NCI-H2227 treated with DMSO at 0.1 percent for 48 hours (cell line): Measurements from ENCODE around the gene ODAD2.
A peak's percentile ranks its signal among the peaks of the same experiment; 100 is the strongest.
"Not testable (repeated sequence)": the region's sequence is repeated elsewhere in the genome, so short reads cannot be mapped to it uniquely, and the experiment has no call there.

Experiments
- DNase-seq: peaks from one replicate; lab custom pipeline; 2025; lab: John Stamatoyannopoulos, UW

Gene ODAD2, protein sequence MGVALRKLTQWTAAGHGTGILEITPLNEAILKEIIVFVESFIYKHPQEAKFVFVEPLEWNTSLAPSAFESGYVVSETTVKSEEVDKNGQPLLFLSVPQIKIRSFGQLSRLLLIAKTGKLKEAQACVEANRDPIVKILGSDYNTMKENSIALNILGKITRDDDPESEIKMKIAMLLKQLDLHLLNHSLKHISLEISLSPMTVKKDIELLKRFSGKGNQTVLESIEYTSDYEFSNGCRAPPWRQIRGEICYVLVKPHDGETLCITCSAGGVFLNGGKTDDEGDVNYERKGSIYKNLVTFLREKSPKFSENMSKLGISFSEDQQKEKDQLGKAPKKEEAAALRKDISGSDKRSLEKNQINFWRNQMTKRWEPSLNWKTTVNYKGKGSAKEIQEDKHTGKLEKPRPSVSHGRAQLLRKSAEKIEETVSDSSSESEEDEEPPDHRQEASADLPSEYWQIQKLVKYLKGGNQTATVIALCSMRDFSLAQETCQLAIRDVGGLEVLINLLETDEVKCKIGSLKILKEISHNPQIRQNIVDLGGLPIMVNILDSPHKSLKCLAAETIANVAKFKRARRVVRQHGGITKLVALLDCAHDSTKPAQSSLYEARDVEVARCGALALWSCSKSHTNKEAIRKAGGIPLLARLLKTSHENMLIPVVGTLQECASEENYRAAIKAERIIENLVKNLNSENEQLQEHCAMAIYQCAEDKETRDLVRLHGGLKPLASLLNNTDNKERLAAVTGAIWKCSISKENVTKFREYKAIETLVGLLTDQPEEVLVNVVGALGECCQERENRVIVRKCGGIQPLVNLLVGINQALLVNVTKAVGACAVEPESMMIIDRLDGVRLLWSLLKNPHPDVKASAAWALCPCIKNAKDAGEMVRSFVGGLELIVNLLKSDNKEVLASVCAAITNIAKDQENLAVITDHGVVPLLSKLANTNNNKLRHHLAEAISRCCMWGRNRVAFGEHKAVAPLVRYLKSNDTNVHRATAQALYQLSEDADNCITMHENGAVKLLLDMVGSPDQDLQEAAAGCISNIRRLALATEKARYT

DNA sequence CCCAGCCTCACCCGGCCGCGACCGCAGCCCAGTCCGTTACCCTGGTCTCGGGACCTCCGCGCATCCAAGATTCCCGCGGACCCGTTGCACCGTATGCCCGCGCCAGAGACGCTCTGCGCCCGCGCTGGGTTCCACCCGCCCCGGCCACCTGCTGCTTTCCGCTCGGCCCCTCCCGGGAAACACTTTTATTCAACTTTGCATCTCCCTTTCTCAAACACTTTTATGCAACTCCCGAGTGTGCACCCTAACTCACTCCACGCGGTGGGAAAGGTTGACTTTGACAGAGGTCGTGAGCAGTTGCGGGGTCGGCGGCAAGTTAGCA, at the start of gene ODAD2:
TSS of gene ODAD2 (minus strand) at position 126 of the 322 bp plus-strand sequence. CDS start 3,937 bp downstream, outside the sequence.
- peak; percentile 26 for DNase-seq

DNA sequence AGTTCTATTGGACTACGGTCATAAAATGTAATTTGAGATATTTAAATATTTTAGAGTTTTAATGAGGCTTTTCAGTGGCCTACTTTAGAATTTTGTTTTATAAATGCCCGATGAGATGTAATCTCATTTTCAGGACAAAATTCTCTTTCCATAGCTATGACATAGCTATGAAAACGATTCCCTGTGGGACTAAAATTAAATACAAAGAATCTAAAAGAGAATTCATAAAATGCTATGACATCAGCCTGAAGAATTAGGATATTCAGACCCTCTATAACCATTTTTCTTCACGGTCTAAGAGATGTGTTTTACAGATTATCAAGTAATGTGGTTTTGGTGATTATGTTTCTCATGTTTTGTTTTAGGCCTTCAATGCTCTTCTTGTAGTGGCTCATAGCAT, 48.2 kb upstream of the ODAD2 start:
- DNase-seq, result no peak

DNA sequence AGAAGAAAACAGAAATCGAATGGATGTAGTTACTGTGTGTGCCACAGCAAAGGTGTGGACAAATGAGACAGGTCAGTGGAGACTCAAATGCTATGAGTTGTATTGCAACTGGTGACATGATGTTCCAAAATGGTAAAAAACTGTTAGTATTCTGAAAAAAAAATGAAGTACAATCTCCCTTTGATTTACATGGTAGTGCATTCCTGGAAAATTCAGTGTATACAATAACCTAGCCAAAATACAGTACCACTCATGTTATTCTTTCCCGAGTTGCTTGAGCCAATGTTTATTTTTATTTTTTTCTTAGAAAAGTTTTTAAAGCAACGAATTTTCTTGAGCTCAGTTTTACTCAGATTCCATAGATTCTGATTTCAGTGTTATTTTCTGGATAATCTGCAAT, 47.7 kb upstream of the ODAD2 start:
- no peak for DNase-seq

DNA sequence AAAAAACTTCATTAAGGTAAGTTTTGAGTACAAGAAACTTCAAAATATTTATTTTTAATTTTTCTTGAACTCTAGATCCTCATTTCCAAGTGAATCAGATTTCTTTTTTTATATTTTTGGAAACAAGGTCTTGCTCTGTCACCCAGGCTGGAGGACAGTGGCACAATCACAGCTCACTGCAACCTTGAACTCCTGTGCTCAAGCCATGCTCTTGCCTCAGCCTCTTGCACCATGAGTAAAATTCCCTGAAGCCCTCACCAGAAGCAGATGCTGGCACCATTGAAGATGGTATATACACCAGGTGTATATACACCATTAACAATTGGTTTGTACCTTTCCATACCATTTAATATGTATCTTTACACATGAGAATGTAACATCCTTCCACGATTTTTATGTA, 45.1 kb upstream of the ODAD2 start:
- DNase-seq, result no peak

DNA sequence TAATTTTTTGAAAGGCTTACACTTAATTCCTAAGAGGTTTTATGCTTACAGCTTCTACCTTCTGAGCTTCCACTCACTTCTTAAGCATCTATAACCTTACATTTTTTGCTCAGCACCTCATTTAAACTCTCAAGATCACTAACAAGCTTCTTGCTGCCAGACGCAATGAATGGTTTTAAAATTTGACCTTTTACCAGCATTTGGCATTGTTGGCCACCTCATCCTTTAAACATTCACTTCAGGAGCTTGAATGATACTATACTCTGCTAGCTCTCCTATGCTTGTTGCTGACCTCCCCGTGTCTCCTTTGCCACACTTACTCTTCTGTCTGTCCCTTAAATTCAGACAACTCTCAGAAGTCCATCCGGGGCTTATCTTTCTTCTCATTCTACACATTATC, 37.7 kb upstream of the ODAD2 start:
- DNase-seq, result no peak

DNA sequence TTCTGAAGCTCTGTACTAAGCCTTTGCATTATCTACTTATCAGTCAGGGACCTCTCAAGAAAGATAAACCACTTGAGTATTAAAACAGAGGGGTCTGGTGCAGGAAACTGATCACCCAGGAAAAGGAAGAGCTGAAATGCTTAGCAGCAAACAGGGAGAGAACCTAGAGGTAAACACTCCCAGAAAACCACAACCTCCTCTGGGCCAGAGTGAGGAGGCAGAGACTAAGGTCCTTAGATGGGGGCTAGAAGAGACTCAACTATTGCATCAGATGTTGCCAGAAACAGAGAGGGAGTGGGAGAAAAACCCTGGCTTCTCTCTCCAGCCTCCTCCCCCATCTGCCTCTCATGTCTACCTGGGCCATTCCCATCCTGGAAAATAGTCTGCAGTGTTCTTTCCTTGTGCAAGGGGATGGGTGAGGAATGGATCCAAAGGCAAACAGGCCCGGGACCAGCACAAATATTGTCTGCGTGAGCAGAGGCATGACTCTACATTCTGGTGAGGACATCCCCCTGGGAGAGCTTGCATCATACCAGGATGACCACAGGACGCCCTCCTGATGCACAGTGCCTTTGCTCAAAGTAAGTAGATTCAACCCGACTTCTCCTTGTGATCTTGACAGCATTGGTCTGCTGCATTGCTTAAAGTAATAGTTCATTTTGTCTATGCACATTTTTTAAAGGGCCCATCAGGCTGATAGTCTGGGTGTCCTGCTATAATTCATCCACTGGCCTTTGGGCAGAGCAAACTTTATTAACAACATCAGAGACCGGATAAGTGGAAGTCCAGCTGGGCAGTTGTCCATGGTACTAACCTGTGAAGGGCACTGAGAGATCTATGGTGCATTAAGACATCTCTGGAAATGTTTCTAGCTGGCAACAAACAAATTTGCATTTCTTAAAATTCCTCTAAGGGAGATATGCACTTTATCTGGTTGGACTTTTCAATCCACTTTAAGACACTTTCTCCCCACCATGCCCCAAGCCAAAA, 22.4 kb upstream of the ODAD2 start:
- DNase-seq, result no peak

DNA sequence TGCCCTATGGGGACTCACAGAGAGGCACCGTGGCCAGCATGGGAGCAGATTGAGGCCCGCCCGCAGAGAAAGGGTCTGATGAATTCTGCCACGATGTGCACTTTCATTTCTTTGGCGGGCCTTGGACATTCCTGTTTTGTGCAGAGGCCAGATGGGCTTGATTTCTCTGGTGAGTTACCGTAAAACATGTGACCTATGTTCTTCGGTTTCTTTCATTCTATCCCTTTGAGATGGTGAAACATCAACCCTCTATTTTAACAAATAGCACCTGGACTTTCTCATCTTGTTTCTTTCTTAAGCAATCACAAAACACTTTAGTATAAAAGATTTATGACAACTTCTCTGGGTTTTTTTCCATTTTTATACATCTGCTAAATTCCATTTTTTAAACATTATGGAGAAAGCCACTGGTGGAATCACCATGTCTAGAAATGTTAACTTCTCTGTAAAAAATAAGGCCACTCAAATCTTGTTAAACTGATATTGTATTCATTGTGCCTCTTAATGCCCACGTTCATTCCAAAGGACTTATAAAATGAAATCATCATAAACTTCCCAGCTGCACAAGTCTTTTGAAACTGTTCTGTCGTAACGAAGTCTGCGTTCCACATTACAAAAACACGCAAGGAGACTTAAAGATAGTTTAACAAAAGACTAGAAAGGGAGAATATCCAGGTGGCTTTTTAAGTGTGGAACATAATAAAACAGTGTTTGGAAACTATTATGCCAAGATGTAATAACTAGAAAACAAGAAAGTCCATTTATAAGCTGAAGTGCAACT, 21.4 kb upstream of the ODAD2 start:
- no peak for DNase-seq

DNA sequence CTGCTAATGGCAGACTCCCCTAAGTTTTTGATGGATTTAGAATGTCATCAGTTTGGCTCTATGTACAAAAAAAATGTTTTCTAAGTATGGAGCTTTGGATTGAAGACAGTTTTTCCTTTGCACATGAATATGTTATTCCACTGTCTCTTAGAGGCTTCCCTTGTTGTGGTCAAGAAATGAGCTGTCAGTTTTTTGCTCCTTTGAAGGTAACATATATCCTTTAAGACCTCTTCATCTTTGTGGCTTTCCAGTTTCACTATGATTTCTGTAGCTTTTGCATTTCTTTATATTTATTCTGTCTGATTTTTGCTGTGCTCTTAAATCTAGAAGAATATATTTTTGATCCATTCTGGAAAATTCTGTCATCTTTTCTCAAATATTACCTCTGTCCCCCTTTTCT, 15.8 kb upstream of the ODAD2 start:
- no peak for DNase-seq

DNA sequence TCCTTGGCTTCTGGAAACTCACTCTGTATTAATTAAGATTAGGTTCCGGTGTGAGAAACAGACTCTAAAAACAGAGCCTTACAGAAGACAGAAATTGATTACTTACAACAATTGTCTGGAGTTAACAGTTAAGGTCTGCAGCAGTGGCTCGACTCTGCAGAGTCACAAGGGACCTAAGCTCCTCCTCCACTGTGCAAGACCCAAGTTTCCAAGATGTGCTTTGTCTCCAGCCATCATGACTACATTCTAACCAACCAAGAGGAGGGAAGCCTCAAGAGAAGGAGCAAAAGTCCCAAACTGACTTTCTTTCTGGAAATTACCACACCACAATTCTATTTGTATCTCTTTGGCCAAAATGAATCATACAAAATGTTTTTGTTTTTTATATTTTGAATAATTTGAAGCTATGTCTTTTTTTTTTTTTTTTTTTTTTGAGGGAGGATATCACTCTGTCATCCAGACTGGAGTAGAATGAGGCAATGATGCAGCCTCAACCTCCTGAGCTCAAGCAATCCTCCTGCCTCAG, 14.2 kb upstream of the ODAD2 start:
- DNase-seq, result no peak

DNA sequence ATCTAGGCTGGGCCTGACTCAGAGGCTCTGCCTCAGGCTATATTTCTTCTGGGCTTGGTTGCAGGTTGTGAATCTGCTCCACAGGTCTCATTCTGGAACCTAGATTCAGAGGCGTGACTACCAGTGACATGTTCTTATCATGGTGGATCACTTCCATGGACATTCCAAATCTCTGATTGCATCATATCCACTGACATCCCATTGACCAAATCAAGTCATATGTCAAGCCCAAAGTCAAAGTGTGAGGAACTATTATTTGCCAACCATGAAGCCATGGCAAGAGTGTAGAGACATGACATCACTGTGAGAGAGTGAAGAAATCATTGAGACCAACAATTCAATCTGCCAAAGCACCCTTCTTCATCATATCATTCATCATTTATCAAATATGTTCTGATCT, 11.9 kb upstream of the ODAD2 start:
- no peak for DNase-seq

DNA sequence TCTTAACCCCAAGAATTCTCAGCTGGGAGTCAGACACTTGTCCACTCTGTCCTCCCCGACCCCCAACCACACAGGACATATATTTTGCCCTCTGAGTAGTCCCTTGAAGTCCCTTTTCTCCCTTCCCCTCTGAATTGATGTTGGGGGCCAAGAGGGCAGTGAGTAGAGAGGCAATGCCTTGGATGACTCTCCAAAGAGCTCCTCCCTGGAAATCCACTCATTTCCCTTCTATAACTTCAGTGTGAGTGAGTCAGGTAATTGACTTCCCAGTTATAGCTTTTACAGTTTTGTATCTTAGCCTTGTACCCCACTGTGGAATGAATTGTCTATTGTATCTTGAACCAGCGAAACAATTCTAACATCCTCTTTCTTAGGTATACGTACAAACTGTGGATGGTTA, 9.2 kb upstream of the ODAD2 start:
- DNase-seq, result no peak

DNA sequence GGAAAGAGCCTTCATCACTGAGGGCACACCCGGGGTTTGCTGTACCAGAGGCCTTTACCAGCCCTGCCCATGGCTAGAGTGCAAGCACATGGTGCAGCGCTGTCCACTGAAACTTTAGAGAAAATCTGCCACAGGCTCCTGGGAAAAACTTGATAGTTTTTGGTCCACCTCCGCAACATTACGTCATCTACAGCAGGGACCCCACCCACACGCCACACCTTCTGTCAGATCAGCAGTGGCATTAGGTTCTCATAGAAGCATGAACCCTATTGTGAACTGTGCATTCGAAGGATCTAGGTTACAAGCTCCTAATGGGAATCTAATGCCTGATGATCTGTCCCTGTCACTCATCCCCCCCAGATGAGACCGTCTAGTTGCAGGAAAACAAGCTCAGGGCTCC, 2.5 kb upstream of the ODAD2 start:
- DNase-seq, result no peak

DNA sequence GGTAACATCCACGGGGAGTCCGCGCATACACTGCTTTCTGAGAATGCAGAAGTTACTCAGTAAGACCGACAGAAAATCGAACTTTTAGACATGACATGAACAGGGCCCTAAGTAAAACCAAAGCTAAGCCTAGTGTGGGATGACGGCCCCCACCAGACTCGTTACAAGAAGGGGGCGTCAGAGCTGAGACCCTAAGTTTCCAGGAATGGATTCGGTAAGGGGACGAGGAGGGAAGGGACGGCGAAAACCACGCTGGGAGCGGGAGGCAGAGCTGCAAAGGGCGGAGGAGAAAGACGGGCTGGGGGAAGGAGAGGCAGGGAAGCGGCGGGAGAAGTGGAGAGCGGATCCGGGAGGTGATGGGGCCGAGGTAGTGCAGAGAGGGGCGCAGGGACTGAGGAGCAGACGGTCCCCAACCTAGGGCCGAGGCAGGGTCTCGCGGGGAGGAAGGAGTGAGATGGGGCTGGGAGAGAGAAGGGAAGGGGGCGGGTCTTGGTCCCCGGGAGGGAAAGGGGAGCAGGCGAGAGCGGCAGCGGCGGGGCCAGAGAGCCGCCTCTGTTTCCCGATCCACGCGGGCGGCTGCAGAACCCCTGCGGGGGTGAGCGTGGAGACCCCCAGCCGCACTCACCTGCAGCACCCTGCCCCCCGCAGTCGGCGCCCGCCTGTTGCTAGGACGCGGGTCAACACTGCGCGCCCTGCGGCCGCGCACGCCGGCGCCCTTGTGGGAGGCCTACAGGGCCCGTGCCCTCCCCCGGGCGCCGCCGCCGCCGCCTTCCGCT, 513 bp downstream of the ODAD2 start:
- DNase-seq, result peak; percentile 26

DNA sequence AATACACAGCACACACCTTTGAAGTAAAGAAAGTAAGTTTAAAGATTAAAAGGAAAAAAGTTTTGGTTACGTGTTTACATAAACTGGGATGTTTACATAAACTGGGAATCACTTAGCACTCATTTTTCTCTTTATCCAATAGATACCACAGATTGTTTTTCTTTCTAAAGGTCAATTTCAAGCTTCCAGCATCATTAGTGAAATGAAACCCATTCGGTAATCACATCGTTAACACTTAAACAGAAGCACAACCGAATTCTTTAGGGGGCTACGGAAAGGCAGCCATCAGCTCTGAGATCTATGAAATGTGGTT, 1.1 kb downstream of the ODAD2 start:
- no peak for DNase-seq

DNA sequence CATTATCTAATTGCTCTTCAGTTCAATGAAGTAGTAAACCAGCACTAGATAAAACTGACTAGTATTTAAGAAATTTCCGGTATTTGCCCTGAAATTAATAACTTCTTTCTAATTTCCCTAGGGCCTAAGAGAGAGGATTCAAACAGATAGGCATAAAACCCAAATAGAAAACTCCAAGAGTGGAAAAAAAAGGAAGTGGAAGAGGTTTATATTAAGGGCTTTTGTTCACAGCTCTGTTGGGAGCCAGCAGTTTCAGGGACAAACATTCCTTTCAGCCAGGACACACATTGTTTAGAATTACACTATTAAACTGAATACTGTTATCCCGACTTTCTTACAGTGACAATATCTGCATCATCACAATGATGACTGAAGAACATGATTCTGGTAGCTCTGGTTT, 3.6 kb downstream of the ODAD2 start:
- DNase-seq, result no peak

DNA sequence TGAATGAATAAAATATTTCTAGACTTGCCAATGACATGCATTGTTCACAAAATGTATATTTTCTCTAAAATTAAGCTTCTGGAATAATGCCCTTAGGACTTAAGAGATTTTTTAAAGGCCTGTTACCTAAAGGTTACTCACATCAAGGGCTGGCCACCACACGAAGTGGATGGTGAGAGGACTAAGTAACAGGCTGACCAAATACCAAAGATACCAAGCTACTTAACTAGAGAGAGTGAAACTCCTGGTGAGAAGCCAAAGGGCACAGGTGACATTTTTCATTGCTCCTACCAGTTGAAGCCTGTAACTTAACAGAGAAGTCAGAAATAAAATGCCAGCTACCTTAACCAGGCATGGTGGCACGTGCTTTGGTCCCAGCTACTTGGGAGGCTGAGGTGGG, 9.5 kb downstream of the ODAD2 start:
- DNase-seq, result not testable (repeated sequence)

DNA sequence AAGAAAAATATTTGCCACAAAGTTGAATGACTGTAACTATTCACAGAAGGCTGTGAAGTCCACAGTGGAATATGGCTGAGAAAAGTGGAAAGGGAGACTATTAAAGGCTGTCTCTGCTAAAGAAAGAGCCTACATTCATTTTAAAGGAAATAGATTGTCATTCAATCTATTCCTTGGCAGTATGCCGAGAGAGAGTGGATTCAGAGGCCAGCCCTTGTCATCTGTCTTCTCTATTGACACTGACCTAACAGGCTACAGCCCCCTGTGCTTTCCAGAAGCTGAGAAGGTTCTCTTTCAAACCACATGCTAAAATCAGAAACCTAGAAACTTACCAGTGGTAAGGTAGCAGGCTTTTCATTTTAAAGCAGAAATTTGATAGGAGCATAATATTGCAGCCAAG, 12.1 kb downstream of the ODAD2 start:
- no peak for DNase-seq

DNA sequence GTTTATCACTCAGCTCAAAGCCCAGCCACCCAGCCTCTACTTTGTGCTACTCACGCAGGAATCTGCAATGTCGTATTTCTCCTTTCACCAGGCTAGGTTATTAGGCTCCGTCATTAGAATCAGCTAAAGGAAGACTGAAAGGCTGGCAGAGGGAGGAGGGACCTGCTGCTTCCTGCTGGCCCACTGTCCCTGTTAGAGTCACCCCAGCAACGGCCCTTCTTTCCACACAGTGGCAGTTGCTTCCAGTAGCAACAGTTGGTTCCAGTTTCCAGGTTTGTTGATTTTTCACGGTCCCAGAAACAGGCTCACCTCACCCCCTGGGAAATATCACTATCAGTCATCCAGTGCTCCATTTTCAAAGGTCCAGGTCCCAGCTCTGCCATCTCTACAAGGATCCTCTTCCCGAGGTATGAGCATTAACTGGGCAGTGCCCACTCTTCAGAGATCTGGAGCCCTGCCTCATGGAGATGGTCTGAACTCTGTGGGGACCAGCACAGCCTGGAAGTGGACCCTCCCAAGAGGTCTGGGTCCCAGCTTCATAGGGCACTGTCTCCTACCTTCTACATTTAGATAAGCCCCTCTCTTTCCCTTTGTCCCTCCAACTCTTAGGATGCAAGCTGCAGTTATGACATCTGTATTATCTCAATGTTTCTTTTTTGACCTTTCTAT, 15.9 kb downstream of the ODAD2 start:
- no peak for DNase-seq

DNA sequence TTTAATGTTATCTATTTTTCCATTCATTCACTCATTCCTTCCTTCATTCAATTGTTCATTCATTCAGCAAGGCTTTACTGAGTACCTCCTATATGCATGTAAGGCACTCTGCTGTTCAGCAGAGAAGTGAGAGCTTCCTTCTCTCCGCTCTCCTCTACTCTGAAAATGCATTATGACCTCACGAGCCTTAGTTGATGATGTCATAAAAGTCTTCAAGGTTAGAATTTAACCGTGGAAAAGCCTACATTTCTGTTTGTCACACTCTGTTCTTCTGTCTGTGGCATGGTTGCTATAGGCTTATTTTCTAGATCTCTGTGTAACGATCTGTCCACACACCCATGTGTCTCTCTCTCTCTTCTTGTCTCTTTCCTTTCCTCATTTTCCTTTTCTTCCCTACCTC, 17.1 kb downstream of the ODAD2 start:
- DNase-seq, result no peak

DNA sequence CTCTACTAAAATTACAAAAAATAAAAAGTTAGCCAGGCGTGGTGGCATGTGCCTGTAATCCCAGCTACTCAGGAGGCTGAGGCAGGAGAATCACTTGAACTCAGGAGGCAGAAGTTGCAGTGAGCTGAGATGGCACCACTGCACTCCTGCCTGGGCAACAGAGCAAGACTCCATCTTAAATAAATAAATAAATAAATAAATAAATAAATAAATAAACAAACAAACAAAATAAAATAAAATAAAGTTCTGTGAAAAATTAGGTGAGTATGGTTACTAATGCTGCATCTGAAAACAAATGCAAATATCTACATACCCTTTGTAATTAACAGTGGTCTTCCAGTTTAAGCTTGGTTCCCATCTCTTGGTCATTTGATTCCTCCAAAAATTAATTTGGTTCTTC, 28.1 kb downstream of the ODAD2 start:
- not testable (repeated sequence) for DNase-seq
